ENCODE measurements around the gene CAMK1. TPM values are rescaled to one million over a fixed set of nuclear protein-coding genes. Genes with fewer than 3 reads are reported as not detected.

Gene CAMK1
- total and polyA plus RNA-seq, 2 of the 4 experiments (the other 2 are of a cell fraction), result 33.3 to 36.4 TPM

- TF ChIP-seq, protein P1, sequence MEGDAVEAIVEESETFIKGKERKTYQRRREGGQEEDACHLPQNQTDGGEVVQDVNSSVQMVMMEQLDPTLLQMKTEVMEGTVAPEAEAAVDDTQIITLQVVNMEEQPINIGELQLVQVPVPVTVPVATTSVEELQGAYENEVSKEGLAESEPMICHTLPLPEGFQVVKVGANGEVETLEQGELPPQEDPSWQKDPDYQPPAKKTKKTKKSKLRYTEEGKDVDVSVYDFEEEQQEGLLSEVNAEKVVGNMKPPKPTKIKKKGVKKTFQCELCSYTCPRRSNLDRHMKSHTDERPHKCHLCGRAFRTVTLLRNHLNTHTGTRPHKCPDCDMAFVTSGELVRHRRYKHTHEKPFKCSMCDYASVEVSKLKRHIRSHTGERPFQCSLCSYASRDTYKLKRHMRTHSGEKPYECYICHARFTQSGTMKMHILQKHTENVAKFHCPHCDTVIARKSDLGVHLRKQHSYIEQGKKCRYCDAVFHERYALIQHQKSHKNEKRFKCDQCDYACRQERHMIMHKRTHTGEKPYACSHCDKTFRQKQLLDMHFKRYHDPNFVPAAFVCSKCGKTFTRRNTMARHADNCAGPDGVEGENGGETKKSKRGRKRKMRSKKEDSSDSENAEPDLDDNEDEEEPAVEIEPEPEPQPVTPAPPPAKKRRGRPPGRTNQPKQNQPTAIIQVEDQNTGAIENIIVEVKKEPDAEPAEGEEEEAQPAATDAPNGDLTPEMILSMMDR (conservative IDR thresholded peaks at IDR 0.05; ENCODE audit: low read depth, low read length), result no peak
- TF ChIP-seq RCOR1 (IDR thresholded peaks at IDR 0.05; ENCODE audit: insufficient replicate concordance, low read length), result no peak
- no peak for TF ChIP-seq MAFK (IDR thresholded peaks at IDR 0.05; ENCODE audit: low read depth, low read length)
- TF ChIP-seq BHLHE40 (IDR thresholded peaks at IDR 0.05; ENCODE audit: low read depth, low read length), result no peak
- TF ChIP-seq MAZ (IDR thresholded peaks at IDR 0.05; ENCODE audit: borderline replicate concordance, low read depth, low read length), result no peak
- no peak for TF ChIP-seq CEBPB (IDR thresholded peaks at IDR 0.05; ENCODE audit: low read depth, low read length)
Observed at GRCh38 chr3:9806137-9806536, 36.4 kb upstream of the CAMK1 start (continued).

All from IMR-90 (cell line).